K562 (cell line): Measurements from ENCODE around the gene RALA. TPM values are rescaled to one million over a fixed set of nuclear protein-coding genes. Genes with fewer than 3 reads are reported as not detected.

Experiments
- COPS2 ChIP-seq: fragments of 450-650 bp; conservative IDR thresholded peaks from 2 replicates; pipeline ENCODE4 v1.6.1; 2016; ENCODE audit warnings: mild to moderate bottlenecking, moderate library complexity
- CREB1 ChIP-seq, 2 experiments: sonication (generic) in 1 of 2; formaldehyde crosslinking in 1 of 2; IDR thresholded peaks; 2 replicates each; pipeline versions ENCODE4 v1.6.1 to v1.8.0; 2012 to 2022; ENCODE audit warnings: inconsistent platforms in 1 of 2, mild to moderate bottlenecking in 1 of 2, missing genetic modification reagents in 1 of 2, moderate library complexity in 1 of 2
- ELF1 ChIP-seq: fragments of 200-800 bp; sonication (Bioruptor generic); IDR thresholded peaks from 2 replicates; pipeline ENCODE4 v1.6.1; 2016; ENCODE audit warnings: missing genetic modification characterization, missing compliant biosample characterization
- KHSRP ChIP-seq: fragments of 450-650 bp; IDR thresholded peaks from 2 replicates; pipeline ENCODE4 v1.6.1; 2017
- L3MBTL2 ChIP-seq: fragments of 450-650 bp; IDR thresholded peaks from 2 replicates; pipeline ENCODE4 v1.6.1; 2016; ENCODE audit warnings: mild to moderate bottlenecking, moderate library complexity
- MTA3 ChIP-seq: fragments of 450-650 bp; formaldehyde crosslinking; IDR thresholded peaks from 2 replicates; pipeline ENCODE4 v1.6.1; 2017; ENCODE audit warnings: mild to moderate bottlenecking, borderline replicate concordance
- NFATC3 ChIP-seq: fragments of 450-650 bp; IDR thresholded peaks from 2 replicates; pipeline ENCODE4 v1.6.1; 2017; ENCODE audit warnings: mild to moderate bottlenecking
- NFYB ChIP-seq: IDR thresholded peaks from 2 replicates; pipeline ENCODE4 v1.6.1; 2011; ENCODE audit warnings: mild to moderate bottlenecking, moderate library complexity; ENCODE audit not compliant: insufficient read length; ENCODE audit errors: extremely low read depth
- SMARCC2 ChIP-seq: fragments of 450-650 bp; IDR thresholded peaks from 2 replicates; pipeline ENCODE4 v1.6.1; 2017; ENCODE audit warnings: antibody characterized with exemption, moderate library complexity, mild to moderate bottlenecking, low read depth
- SMARCE1 ChIP-seq: fragments of 450-650 bp; IDR thresholded peaks from 2 replicates; pipeline ENCODE4 v1.7.1; 2016; ENCODE audit warnings: mild to moderate bottlenecking
- SPI1 ChIP-seq: IDR thresholded peaks from 2 replicates; pipeline ENCODE4 v1.6.1; 2011; ENCODE audit warnings: low read depth, low read length, control low read depth, borderline replicate concordance
- ZBTB11 ChIP-seq, 3 experiments: fragments of 200-800 bp in 1 of 3; fragments of 250-450 bp in 1 of 3; fragments of 450-650 bp in 1 of 3; sonication (Bioruptor Pico) in 1 of 3; sonication (Bioruptor generic) in 1 of 3; formaldehyde crosslinking in 1 of 3; IDR thresholded peaks; 2 replicates each; pipeline versions ENCODE4 v1.6.1 to v1.8.0; 2016 to 2022; ENCODE audit warnings: mild to moderate bottlenecking in 2 of 3, missing genetic modification characterization in 2 of 3, missing compliant biosample characterization in 1 of 3, moderate library complexity in 1 of 3
- polyA plus RNA-seq, 8 experiments: library from polyadenylated mRNA; depleted of rRNA in 4 of 8; stranded (reverse) in 5 of 8; unstranded in 3 of 8; fragments of >200 nt; fragmentation: Nextera tagmentation in 2 of 8; fragmentation: Illumina TruSeq in 1 of 8; extraction: Ambion mirVana in 2 of 8; extraction: Trizol in 1 of 8; gene quantifications; 2 replicates each; pipeline versions ENCODE4 v1.2.1 to v1.2.3, GENCODE V29; 2011 to 2014; ENCODE audit warnings: inconsistent platforms in 1 of 8, missing spikeins in 1 of 8
- total RNA-seq, 7 experiments: library from RNA; depleted of rRNA in 6 of 7; stranded (reverse); fragments of >200 nt in 6 of 7; fragmentation: Illumina TruSeq in 2 of 7; extraction: Trizol in 2 of 7; gene quantifications; 2 replicates each; pipeline versions ENCODE4 v1.2.1 to v1.2.3, GENCODE V29; 2011 to 2021; ENCODE audit warnings: low replicate concordance in 1 of 7

RALA gene
- total and polyA plus RNA-seq, 9 of the 15 experiments (the other 6 are each of a cell fraction or from before 2014, with no cell fraction given), result 7.2 to 28.0 (median 25.7) TPM

- TF ChIP-seq KHSRP (peak; percentile 89), NFYB (peak; percentile 96), ELF1 (peak; percentile 90), SMARCC2 (no peak), MTA3 (peak; percentile 21; the same call in 1 of the 2 replicates), SMARCE1 (no peak), L3MBTL2 (peak; percentile 59), NFATC3 (peak; percentile 66; the same call in 1 of the 2 replicates), COPS2 (no peak), ZBTB11 (CRISPR knock-in tag; IDR thresholded peaks at IDR 0.05) (peak; percentile 62 to 89 (median 70); a peak in 4 of 6 replicates), SPI1 (peak; percentile 65), CREB1 (IDR thresholded peaks at IDR 0.05) (peak; percentile 94), CREB1 (CRISPR knock-in tag; IDR thresholded peaks at IDR 0.05) (peak; percentile 97)
These were observed 109.7 kb downstream of the RALA start (continued) for GRCh38 chr7:39732837-39733804.
